H1 (cell line): ENCODE measurements around the gene EEIG2.

Experiments
- CTCF ChIP-seq, 3 experiments: IDR thresholded peaks; 1 replicate in 2 of 3; 2 replicates in 1 of 3; pipeline versions ENCODE4 v1.5.1 to v1.6.1; 2011; ENCODE audit warnings: low read length in 3 of 3, mild to moderate bottlenecking in 3 of 3, inconsistent platforms in 2 of 3, low read depth in 1 of 3, moderate library complexity in 1 of 3; ENCODE audit not compliant: insufficient read depth in 1 of 3; ENCODE audit errors: control extremely low read depth in 1 of 3
- EP300 ChIP-seq, 2 experiments: IDR thresholded peaks; 1 replicate in 1 of 2; 2 replicates in 1 of 2; pipeline ENCODE4 v1.6.1; 2011 to 2012; ENCODE audit warnings: low read depth in 2 of 2, low read length in 2 of 2, mild to moderate bottlenecking in 2 of 2, borderline replicate concordance in 1 of 2, inconsistent platforms in 1 of 2, moderate library complexity in 1 of 2
- EZH2 ChIP-seq: fragments of 200-600 bp; sonication (generic); IDR thresholded peaks from 2 replicates; pipeline ENCODE4 v1.7.1; 2012; ENCODE audit warnings: low read depth, mild to moderate bottlenecking, moderate library complexity, low read length, inconsistent platforms; ENCODE audit not compliant: severe bottlenecking
- POLR2A ChIP-seq, 2 experiments: IDR thresholded peaks; 1 replicate in 1 of 2; 2 replicates in 1 of 2; pipeline ENCODE4 v1.6.1; 2011; ENCODE audit warnings: low read depth in 2 of 2, low read length in 2 of 2, mild to moderate bottlenecking in 2 of 2; ENCODE audit errors: control extremely low read depth in 1 of 2
- POLR2AphosphoS5 ChIP-seq: IDR thresholded peaks from 2 replicates; pipeline ENCODE4 v1.6.1; 2011; ENCODE audit warnings: low read depth, low read length
- SP4 ChIP-seq: IDR thresholded peaks from 2 replicates; pipeline ENCODE4 v1.6.1; 2012; ENCODE audit warnings: low read length, inconsistent platforms
- SUZ12 ChIP-seq: fragments of 200-600 bp; sonication (generic); IDR thresholded peaks from 2 replicates; pipeline ENCODE4 v1.6.1; 2012; ENCODE audit warnings: mild to moderate bottlenecking, inconsistent platforms, low read length, moderate library complexity, mixed read lengths
- TAF1 ChIP-seq: IDR thresholded peaks from 2 replicates; pipeline ENCODE4 v1.6.1; 2011; ENCODE audit warnings: mild to moderate bottlenecking, low read depth, low read length
- TCF12 ChIP-seq: IDR thresholded peaks from 2 replicates; pipeline ENCODE4 v1.6.1; 2011; ENCODE audit warnings: low read depth, mild to moderate bottlenecking, low read length
- ZNF274 ChIP-seq: IDR thresholded peaks from 2 replicates; pipeline ENCODE4 v1.7.0; 2012; ENCODE audit warnings: low read length, borderline replicate concordance; ENCODE audit errors: extremely low read depth

DNA sequence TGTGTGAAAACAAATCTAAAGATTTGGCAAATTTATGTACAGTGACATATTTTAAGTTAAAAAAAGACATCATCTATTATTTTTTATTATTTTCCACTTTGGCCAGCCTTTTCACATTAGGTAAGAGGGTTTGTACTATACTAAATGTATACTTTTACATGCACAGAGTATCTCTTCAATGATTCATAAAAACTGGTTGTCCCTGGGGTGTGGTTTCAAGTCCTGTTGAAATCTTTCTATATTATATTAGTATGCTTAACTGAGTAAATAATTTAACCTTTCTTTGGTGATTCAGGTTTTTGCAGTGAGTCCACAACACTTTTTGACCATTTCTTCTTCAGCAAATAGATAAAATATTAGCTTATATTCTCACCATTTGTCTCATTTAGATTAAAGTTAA, 45.7 kb downstream of the EEIG2 start:
- TF ChIP-seq CTCF (IDR thresholded peaks at IDR 0.05; ENCODE audit: control extremely low read depth in 1 of 3, insufficient read depth in 1 of 3, low read depth in 1 of 3, low read length in 3 of 3), result no peak
- no peak for TF ChIP-seq TAF1
- no peak for TF ChIP-seq POLR2AphosphoS5
- no peak for TF ChIP-seq ZNF274
- TF ChIP-seq SP4, result no peak
- TF ChIP-seq EZH2, result no peak
- no peak for TF ChIP-seq SUZ12
- TF ChIP-seq POLR2A (IDR thresholded peaks at IDR 0.05; ENCODE audit: control extremely low read depth in 1 of 2, low read depth in 2 of 2, low read length in 2 of 2), result no peak
- no peak for TF ChIP-seq EP300 (IDR thresholded peaks at IDR 0.05; ENCODE audit: borderline replicate concordance in 1 of 2, low read depth in 2 of 2, low read length in 2 of 2)
- TF ChIP-seq TCF12, result no peak
